GM23338 (cell line): Measurements from ENCODE around the gene USP10. TPM values are rescaled to one million over a fixed set of nuclear protein-coding genes. Genes with fewer than 3 reads are reported as not detected.

ENCODE experiments used
- ATAC-seq: fragments of 200-7000 bp; cut with Tn5 transposase; 3 replicates; pipeline ENCODE4 v1.9.1; 2020
- DNase-seq: peaks from one replicate; pipeline ENCODE4 v3.0.0-alpha.2; 2015; ENCODE audit warnings: low spot score
- H2AFZ ChIP-seq: fragments of 200-600 bp; sonication (generic); 2 replicates; pipeline ENCODE4 v1.8.0; 2016; ENCODE audit warnings: antibody characterized with exemption, mild to moderate bottlenecking, moderate library complexity
- H3F3A ChIP-seq: fragments of 200-600 bp; sonication (generic); replicated peaks from 2 replicates; pipeline ENCODE4 v1.8.0; 2017; ENCODE audit warnings: antibody characterized with exemption, mixed run types, low read depth
- H3K27ac ChIP-seq: fragments of 200-600 bp; sonication (generic); 2 replicates; pipeline ENCODE4 v1.6.1; 2016; ENCODE audit warnings: low read depth
- H3K27me3 ChIP-seq: fragments of 200-600 bp; sonication (generic); 2 replicates; pipeline ENCODE4 v1.8.0; 2016; ENCODE audit warnings: mild to moderate bottlenecking, mixed run types, moderate library complexity; ENCODE audit not compliant: insufficient read depth
- H3K36me3 ChIP-seq: fragments of 200-600 bp; sonication (generic); 2 replicates; pipeline ENCODE4 v1.8.0; 2016; ENCODE audit warnings: mild to moderate bottlenecking; ENCODE audit not compliant: insufficient read depth
- H3K4me1 ChIP-seq: fragments of 200-600 bp; sonication (generic); 2 replicates; pipeline ENCODE4 v1.8.0; 2016; ENCODE audit warnings: mild to moderate bottlenecking, moderate library complexity; ENCODE audit not compliant: insufficient read depth
- H3K4me2 ChIP-seq: fragments of 200-600 bp; sonication (generic); 2 replicates; pipeline ENCODE4 v1.7.1; 2017; ENCODE audit warnings: mixed run types
- H3K4me3 ChIP-seq: fragments of 200-600 bp; sonication (generic); 2 replicates; pipeline ENCODE4 v1.6.1; 2016; ENCODE audit warnings: mixed run types
- H3K79me2 ChIP-seq: fragments of 200-600 bp; sonication (generic); replicated peaks from 2 replicates; pipeline ENCODE4 v1.8.0; 2017; ENCODE audit warnings: mild to moderate bottlenecking; ENCODE audit not compliant: insufficient read depth
- H3K9me2 ChIP-seq: fragments of 200-600 bp; sonication (generic); 2 replicates; pipeline ENCODE4 v1.8.0; 2017; ENCODE audit not compliant: insufficient read depth
- H4K20me1 ChIP-seq: fragments of 200-600 bp; sonication (generic); replicated peaks from 2 replicates; pipeline ENCODE4 v1.8.0; 2017; ENCODE audit warnings: mild to moderate bottlenecking; ENCODE audit not compliant: insufficient read depth
- H3K27ac Mint-ChIP-seq: 2 replicates; pipeline ENCODE4 v1.8.0; 2020; ENCODE audit warnings: inconsistent platforms, mild to moderate bottlenecking, moderate library complexity, mixed read lengths
- H3K27me3 Mint-ChIP-seq: 3 replicates; pipeline ENCODE4 v1.8.0; 2022; ENCODE audit warnings: low read depth, mild to moderate bottlenecking, moderate library complexity, mixed read lengths, inconsistent platforms; ENCODE audit not compliant: insufficient read depth, poor library complexity
- H3K36me3 Mint-ChIP-seq: 3 replicates; pipeline ENCODE4 v1.8.0; 2021; ENCODE audit warnings: low read depth, mild to moderate bottlenecking, inconsistent platforms, moderate library complexity, mixed read lengths
- H3K4me1 Mint-ChIP-seq: 3 replicates; pipeline ENCODE4 v1.8.0; 2020; ENCODE audit warnings: mild to moderate bottlenecking, inconsistent platforms, mixed read lengths
- H3K4me3 Mint-ChIP-seq: 3 replicates; pipeline ENCODE4 v1.8.0; 2021; ENCODE audit warnings: moderate library complexity, mild to moderate bottlenecking, inconsistent platforms, mixed read lengths
- H3K9me3 Mint-ChIP-seq: 3 replicates; pipeline ENCODE4 v1.8.0; 2020; ENCODE audit warnings: moderate library complexity, mild to moderate bottlenecking, inconsistent platforms, mixed read lengths
- CREB1 ChIP-seq: fragments of 250-450 bp; sonication (Bioruptor Pico); IDR thresholded peaks from 2 replicates; pipeline ENCODE4 v1.5.0; 2020; ENCODE audit warnings: low read depth, mild to moderate bottlenecking, moderate library complexity
- CTCF ChIP-seq, 2 experiments: fragments of 200-600 bp in 1 of 2; sonication (generic) in 1 of 2; conservative IDR thresholded peaks; 2 replicates each; pipeline versions ENCODE4 v1.5.1 to v1.6.1; 2016 to 2017; ENCODE audit warnings: antibody characterized with exemption in 2 of 2, low read depth in 2 of 2, mild to moderate bottlenecking in 2 of 2, moderate library complexity in 1 of 2
- ETS1 ChIP-seq: IDR thresholded peaks from 2 replicates; pipeline ENCODE4 v1.6.1; 2016; ENCODE audit warnings: antibody characterized with exemption
- EZH2 ChIP-seq: fragments of 200-600 bp; sonication (generic); IDR thresholded peaks from one replicate; pipeline ENCODE4 v1.8.0; 2017; ENCODE audit warnings: antibody characterized with exemption, mild to moderate bottlenecking, low read depth; ENCODE audit not compliant: unreplicated experiment
- EZH2phosphoT487 ChIP-seq: fragments of 200-600 bp; sonication (generic); IDR thresholded peaks from one replicate; pipeline ENCODE4 v1.8.1; 2018; ENCODE audit warnings: antibody characterized with exemption; ENCODE audit not compliant: unreplicated experiment
- JUNB ChIP-seq: IDR thresholded peaks from one replicate; pipeline ENCODE4 v1.6.1; 2016; ENCODE audit warnings: antibody characterized with exemption; ENCODE audit not compliant: unreplicated experiment
- NANOG ChIP-seq: IDR thresholded peaks from 2 replicates; pipeline ENCODE4 v1.6.1; 2016; ENCODE audit warnings: antibody characterized with exemption, borderline replicate concordance
- POLR2AphosphoS5 ChIP-seq: IDR thresholded peaks from 2 replicates; pipeline ENCODE4 v1.6.1; 2016; ENCODE audit warnings: antibody characterized with exemption, low read depth
- REST ChIP-seq: IDR thresholded peaks from one replicate; pipeline ENCODE4 v1.6.1; 2018; ENCODE audit warnings: antibody characterized with exemption; ENCODE audit not compliant: unreplicated experiment
- STAT1 ChIP-seq: IDR thresholded peaks from one replicate; pipeline ENCODE4 v1.6.1; 2016; ENCODE audit warnings: antibody characterized with exemption; ENCODE audit not compliant: unreplicated experiment
- ZNF114 ChIP-seq: fragments of 250-450 bp; sonication (Bioruptor Pico); IDR thresholded peaks from 2 replicates; pipeline ENCODE4 v1.5.0; 2020; ENCODE audit warnings: mild to moderate bottlenecking, moderate library complexity
- ZNF331 ChIP-seq: fragments of 250-450 bp; sonication (Bioruptor Pico); IDR thresholded peaks from 2 replicates; pipeline ENCODE4 v1.5.0; 2020; ENCODE audit warnings: low read depth, mild to moderate bottlenecking, moderate library complexity
- ZNF462 ChIP-seq: fragments of 250-450 bp; sonication (Bioruptor Pico); IDR thresholded peaks from 2 replicates; pipeline ENCODE4 v1.5.0; 2020; ENCODE audit warnings: mild to moderate bottlenecking, moderate library complexity
- polyA plus RNA-seq: library from polyadenylated mRNA; unstranded; fragments of >200 nt; fragmentation: Nextera tagmentation; extraction: Ambion mirVana; gene quantifications from 2 replicates; pipeline ENCODE4 v1.2.1, GENCODE V29; 2016
- total RNA-seq: library from RNA; depleted of rRNA; stranded (reverse); fragments of >200 nt; shearing (Covaris generic); gene quantifications from 2 replicates; pipeline ENCODE4 v1.2.3, GENCODE V29; 2014

USP10 gene
- total and polyA plus RNA-seq, 2 experiments from 2014 or later, result 158 to 194 TPM

- TF ChIP-seq REST (no peak), ZNF462 (CRISPR knock-in tag) (no peak), ZNF114 (CRISPR knock-in tag) (no peak), JUNB (no peak), CREB1 (CRISPR knock-in tag) (no peak), CTCF (conservative IDR thresholded peaks at IDR 0.05; ENCODE audit: low read depth in 2 of 2) (no peak), ZNF331 (CRISPR knock-in tag) (no peak), EZH2phosphoT487 (no peak), POLR2AphosphoS5 (no peak), STAT1 (no peak), EZH2 (no peak), ETS1 (no peak), NANOG (no peak)
These were observed 80.3 kb downstream of the USP10 start for GRCh38 chr16:84780063-84780462.

More at GRCh38 chr16:84780063-84780462, 80.3 kb downstream of the USP10 start:
- DNase-seq (no peak), ATAC-seq (no peak)
- Histone ChIP-seq H3K9me2 (no peaks in the 10 kb centered on the region), H3K36me3 (peaks cover 31% of the 10 kb centered on the region), H3K27ac (peak overlapping the region; percentile 26; the same call in 1 of the 2 replicates), H3K4me3 (no peak overlapping the region), H3K79me2 (no peaks in the 10 kb centered on the region; the same call in 1 of the 2 replicates), H3K4me1 (no peaks in the 10 kb centered on the region), H3K4me2 (no peak overlapping the region), H3K27me3 (no peaks in the 10 kb centered on the region), H2AFZ (no peak overlapping the region), H3F3A (peaks cover 27% of the 10 kb centered on the region), H4K20me1 (peaks cover 8% of the 10 kb centered on the region)
- Mint-ChIP-seq H3K27me3 (no peaks in the 10 kb centered on the region), H3K36me3 (peaks cover 57% of the 10 kb centered on the region), H3K27ac (no peak overlapping the region), H3K9me3 (no peaks in the 10 kb centered on the region), H3K4me1 (peaks cover under 1% of the 10 kb centered on the region; the same call in 2 of the 3 replicates), H3K4me3 (no peak overlapping the region)
